ENCODE measurements around the gene DNAJC6.

DNAJC6 gene

GRCh38 chr1:65409314-65409713 is 100.0 kb downstream of the DNAJC6 start:
- no peak overlapping the region for H2AFZ ChIP-seq (ENCODE audit: low read depth, low read length, severe bottlenecking)
- no peaks in the 10 kb centered on the region for H3K27me3 ChIP-seq (ENCODE audit: low read length)
- no peak overlapping the region for H3K4me3 ChIP-seq (ENCODE audit: insufficient read depth, low read length, poor library complexity, severe bottlenecking)
- no peaks in the 10 kb centered on the region for H3K9me2 ChIP-seq (replicated peaks; ENCODE audit: insufficient read depth, low read length)
- H3K9ac ChIP-seq (ENCODE audit: low read length), result no peak overlapping the region
- no peak overlapping the region for H3K27ac ChIP-seq (ENCODE audit: low read depth, low read length)
- no peaks in the 10 kb centered on the region for H4K20me1 ChIP-seq (ENCODE audit: low read depth, low read length)
- H3F3A ChIP-seq (ENCODE audit: insufficient read depth), result no peaks in the 10 kb centered on the region
- no peak overlapping the region for H3K4me2 ChIP-seq (ENCODE audit: low read depth, low read length, poor library complexity, severe bottlenecking)
- no peaks in the 10 kb centered on the region for H3K9me3 ChIP-seq (ENCODE audit: insufficient read depth, low read length)
- no peaks in the 10 kb centered on the region for H3K36me3 ChIP-seq (ENCODE audit: low read length)
- TF ChIP-seq EZH2phosphoT487 (conservative IDR thresholded peaks at IDR 0.05; ENCODE audit: low read length), result no peak
- TF ChIP-seq, protein P1, sequence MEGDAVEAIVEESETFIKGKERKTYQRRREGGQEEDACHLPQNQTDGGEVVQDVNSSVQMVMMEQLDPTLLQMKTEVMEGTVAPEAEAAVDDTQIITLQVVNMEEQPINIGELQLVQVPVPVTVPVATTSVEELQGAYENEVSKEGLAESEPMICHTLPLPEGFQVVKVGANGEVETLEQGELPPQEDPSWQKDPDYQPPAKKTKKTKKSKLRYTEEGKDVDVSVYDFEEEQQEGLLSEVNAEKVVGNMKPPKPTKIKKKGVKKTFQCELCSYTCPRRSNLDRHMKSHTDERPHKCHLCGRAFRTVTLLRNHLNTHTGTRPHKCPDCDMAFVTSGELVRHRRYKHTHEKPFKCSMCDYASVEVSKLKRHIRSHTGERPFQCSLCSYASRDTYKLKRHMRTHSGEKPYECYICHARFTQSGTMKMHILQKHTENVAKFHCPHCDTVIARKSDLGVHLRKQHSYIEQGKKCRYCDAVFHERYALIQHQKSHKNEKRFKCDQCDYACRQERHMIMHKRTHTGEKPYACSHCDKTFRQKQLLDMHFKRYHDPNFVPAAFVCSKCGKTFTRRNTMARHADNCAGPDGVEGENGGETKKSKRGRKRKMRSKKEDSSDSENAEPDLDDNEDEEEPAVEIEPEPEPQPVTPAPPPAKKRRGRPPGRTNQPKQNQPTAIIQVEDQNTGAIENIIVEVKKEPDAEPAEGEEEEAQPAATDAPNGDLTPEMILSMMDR (IDR thresholded peaks at IDR 0.05; ENCODE audit: insufficient read depth, low read length, poor library complexity, severe bottlenecking), result no peak
- no peaks in the 10 kb centered on the region for H3K79me2 ChIP-seq (ENCODE audit: insufficient read depth, low read length)

- no peak for TF ChIP-seq EZH2phosphoT487 (conservative IDR thresholded peaks at IDR 0.05; ENCODE audit: low read length)
- TF ChIP-seq, protein P1 (IDR thresholded peaks at IDR 0.05; ENCODE audit: insufficient read depth, low read length, poor library complexity, severe bottlenecking), result no peak
Observed at GRCh38 chr1:65409816-65410326, 100.5 kb downstream of the DNAJC6 start.

GRCh38 chr1:65412256-65412983 is 103.1 kb downstream of the DNAJC6 start:
- Histone ChIP-seq H3K27ac (ENCODE audit: low read depth, low read length) (no peak overlapping the region), H3K36me3 (ENCODE audit: low read length) (no peaks in the 10 kb centered on the region), H4K20me1 (ENCODE audit: low read depth, low read length) (no peaks in the 10 kb centered on the region), H3K9me3 (ENCODE audit: insufficient read depth, low read length) (no peaks in the 10 kb centered on the region), H2AFZ (ENCODE audit: low read depth, low read length, severe bottlenecking) (no peak overlapping the region), H3K79me2 (ENCODE audit: insufficient read depth, low read length) (no peaks in the 10 kb centered on the region), H3K4me3 (ENCODE audit: insufficient read depth, low read length, poor library complexity, severe bottlenecking) (no peak overlapping the region), H3F3A (ENCODE audit: insufficient read depth) (no peaks in the 10 kb centered on the region), H3K9ac (ENCODE audit: low read length) (no peak overlapping the region), H3K27me3 (ENCODE audit: low read length) (no peaks in the 10 kb centered on the region), H3K9me2 (replicated peaks; ENCODE audit: insufficient read depth, low read length) (no peaks in the 10 kb centered on the region), H3K4me2 (ENCODE audit: low read depth, low read length, poor library complexity, severe bottlenecking) (no peak overlapping the region)
- no peak for TF ChIP-seq EZH2phosphoT487 (conservative IDR thresholded peaks at IDR 0.05; ENCODE audit: low read length)
- TF ChIP-seq, protein P1 (IDR thresholded peaks at IDR 0.05; ENCODE audit: insufficient read depth, low read length, poor library complexity, severe bottlenecking), result no peak

More at GRCh38 chr1:65409816-65410326, 100.5 kb downstream of the DNAJC6 start:
- Histone ChIP-seq H3K9me2 (replicated peaks; ENCODE audit: insufficient read depth, low read length) (no peaks in the 10 kb centered on the region), H3K4me2 (ENCODE audit: low read depth, low read length, poor library complexity, severe bottlenecking) (no peak overlapping the region), H3K79me2 (ENCODE audit: insufficient read depth, low read length) (no peaks in the 10 kb centered on the region), H3F3A (ENCODE audit: insufficient read depth) (no peaks in the 10 kb centered on the region), H3K27ac (ENCODE audit: low read depth, low read length) (no peak overlapping the region), H3K9ac (ENCODE audit: low read length) (no peak overlapping the region), H3K9me3 (ENCODE audit: insufficient read depth, low read length) (no peaks in the 10 kb centered on the region), H3K27me3 (ENCODE audit: low read length) (no peaks in the 10 kb centered on the region), H3K36me3 (ENCODE audit: low read length) (no peaks in the 10 kb centered on the region), H2AFZ (ENCODE audit: low read depth, low read length, severe bottlenecking) (no peak overlapping the region), H3K4me3 (ENCODE audit: insufficient read depth, low read length, poor library complexity, severe bottlenecking) (no peak overlapping the region), H4K20me1 (ENCODE audit: low read depth, low read length) (no peaks in the 10 kb centered on the region)
